Stomach (tissue), 9 donors: ENCODE measurements around the gene MCM3AP. TPM values are rescaled to one million over a fixed set of nuclear protein-coding genes. Genes with fewer than 3 reads are reported as not detected.

Experiments used
- DNase-seq, 2 donors: peaks; one replicate each; pipeline versions ENCODE4 v3.0.0 to v3.0.0-alpha.2; 2013 to 2019
- H3K27ac ChIP-seq, 5 donors: fragments of 200-600 bp in 4 of 5; sonication (generic) in 4 of 5; one replicate each; pipeline ENCODE4 v1.5.1; 2013 to 2019; ENCODE audit warnings: mild to moderate bottlenecking in 1 of 5, moderate library complexity in 1 of 5
- H3K27me3 ChIP-seq, 3 donors: fragments of 200-600 bp; sonication (generic); one replicate each; pipeline ENCODE4 v1.5.1; 2017 to 2019; ENCODE audit warnings: mixed run types in 1 of 3
- H3K36me3 ChIP-seq, 4 donors: fragments of 200-600 bp; sonication (generic); 1 replicate in 3 of 4; 2 replicates in 1 of 4; pipeline ENCODE4 v1.5.1; 2016 to 2019
- H3K4me1 ChIP-seq, 4 donors: fragments of 200-600 bp; sonication (generic); one replicate each; pipeline ENCODE4 v1.5.1; 2016 to 2019
- H3K4me3 ChIP-seq, 4 donors: fragments of 200-600 bp; sonication (generic) in 3 of 4; one replicate each; pipeline ENCODE4 v1.5.1; 2016 to 2019; ENCODE audit warnings: mild to moderate bottlenecking in 1 of 4
- H3K9me3 ChIP-seq, 4 donors: fragments of 200-600 bp; sonication (generic); one replicate each; pipeline ENCODE4 v1.5.1; 2016 to 2019
- EP300 ChIP-seq: sonication (generic); formaldehyde crosslinking; IDR thresholded peaks from one replicate; pipeline ENCODE4 v1.6.1; 2017; ENCODE audit warnings: antibody characterized with exemption
- POLR2A ChIP-seq, 4 donors: fragments of 450-650 bp; IDR thresholded peaks; one replicate each; pipeline ENCODE4 v1.6.1; 2016; ENCODE audit warnings: antibody characterized with exemption in 4 of 4, control low read depth in 2 of 4, mild to moderate bottlenecking in 1 of 4, moderate library complexity in 1 of 4
- POLR2AphosphoS5 ChIP-seq, 3 donors: sonication (generic); formaldehyde crosslinking; IDR thresholded peaks; one replicate each; pipeline ENCODE4 v1.6.1; 2016; ENCODE audit warnings: antibody characterized with exemption in 3 of 3
- WGBS, 5 donors: extraction: QIAGEN DNeasy Blood & Tissue Kit in 3 of 5; methylation state at CpG; one replicate each; pipeline versions ENCODE4 v1.1.5 to v1.1.7; 2013 to 2018; 5-methylcytosine and 5-hydroxymethylcytosine counted together
- intact Hi-C: fragments of 100-400 bp; cut with DNase I; formaldehyde crosslinking; loops from one replicate; pipeline ENCODE4 v1.15.1; 2023; ENCODE audit warnings: low total_unique reads
- polyA plus RNA-seq, 3 donors: library from polyadenylated mRNA; stranded (reverse); fragments of 200-250 nt; gene quantifications; one replicate each; pipeline ENCODE4 v1.2.3, GENCODE V29; 2013
- total RNA-seq, 5 donors: library from RNA; depleted of rRNA; stranded (reverse); fragments of >200 nt; gene quantifications; one replicate each; pipeline versions ENCODE4 v1.1.0 to v1.2.3, GENCODE V29; 2014 to 2016
- TF ChIP-seq, protein P1 (sequence below), 7 experiments: fragments of 450-650 bp in 4 of 7; fragments of 200-600 bp in 3 of 7; sonication (generic) in 3 of 7; IDR thresholded peaks; one replicate each; pipeline ENCODE4 v1.5.1; 2016 to 2019; ENCODE audit warnings: antibody characterized with exemption in 7 of 7, control low read depth in 2 of 7, mild to moderate bottlenecking in 1 of 7
- donor health status: healthy with polysubstance abuse.
- donor health status: Bipolar disorder and iron deficiency.
- donor health status: healthy.

MCM3AP gene
- total and polyA plus RNA-seq, 8 donors, result 18.9 to 555 (median 57.4) TPM

DNA sequence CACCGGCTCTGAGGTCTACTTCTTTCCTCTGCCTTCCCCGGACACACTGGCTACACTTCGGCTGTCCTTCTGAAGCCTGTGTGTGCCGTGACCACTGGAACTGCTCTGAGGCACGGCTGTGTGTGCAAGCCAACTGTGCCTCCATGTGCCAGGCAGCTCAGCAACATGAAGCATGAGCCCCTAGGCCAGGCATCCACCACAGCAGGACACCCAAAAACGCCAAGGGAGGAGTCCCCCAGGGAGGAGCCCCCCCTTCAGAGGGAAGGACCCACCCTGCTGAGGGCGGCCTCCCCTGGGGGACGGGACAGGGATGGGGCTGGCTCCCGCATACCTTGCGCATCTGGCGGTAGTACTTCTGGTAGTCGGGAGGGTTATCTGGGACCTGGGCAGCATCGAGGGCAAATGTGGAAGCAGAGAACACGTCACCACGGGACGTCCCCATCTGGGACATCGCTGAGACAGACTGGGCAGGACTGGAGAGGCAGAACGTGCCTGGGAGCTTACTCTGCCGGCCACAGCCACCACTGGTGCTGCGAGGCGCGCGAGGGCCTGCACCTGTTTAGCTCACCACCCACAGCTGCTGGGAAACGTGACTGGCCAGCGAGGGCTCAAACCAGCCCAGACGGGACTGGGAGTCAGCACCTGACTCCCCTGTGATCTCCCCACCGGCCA, 77.4 kb downstream of the MCM3AP start:
- WGBS, 5 donors, result 89 to 93% (median 93%) methylated on average over 16 to 27 of the region's 27 CpGs
- intact Hi-C loops, result no loop called here
- TF ChIP-seq, protein P1, sequence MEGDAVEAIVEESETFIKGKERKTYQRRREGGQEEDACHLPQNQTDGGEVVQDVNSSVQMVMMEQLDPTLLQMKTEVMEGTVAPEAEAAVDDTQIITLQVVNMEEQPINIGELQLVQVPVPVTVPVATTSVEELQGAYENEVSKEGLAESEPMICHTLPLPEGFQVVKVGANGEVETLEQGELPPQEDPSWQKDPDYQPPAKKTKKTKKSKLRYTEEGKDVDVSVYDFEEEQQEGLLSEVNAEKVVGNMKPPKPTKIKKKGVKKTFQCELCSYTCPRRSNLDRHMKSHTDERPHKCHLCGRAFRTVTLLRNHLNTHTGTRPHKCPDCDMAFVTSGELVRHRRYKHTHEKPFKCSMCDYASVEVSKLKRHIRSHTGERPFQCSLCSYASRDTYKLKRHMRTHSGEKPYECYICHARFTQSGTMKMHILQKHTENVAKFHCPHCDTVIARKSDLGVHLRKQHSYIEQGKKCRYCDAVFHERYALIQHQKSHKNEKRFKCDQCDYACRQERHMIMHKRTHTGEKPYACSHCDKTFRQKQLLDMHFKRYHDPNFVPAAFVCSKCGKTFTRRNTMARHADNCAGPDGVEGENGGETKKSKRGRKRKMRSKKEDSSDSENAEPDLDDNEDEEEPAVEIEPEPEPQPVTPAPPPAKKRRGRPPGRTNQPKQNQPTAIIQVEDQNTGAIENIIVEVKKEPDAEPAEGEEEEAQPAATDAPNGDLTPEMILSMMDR (IDR thresholded peaks at IDR 0.05), result no peak
- TF ChIP-seq POLR2AphosphoS5 (IDR thresholded peaks at IDR 0.05), result no peak
- no peak for TF ChIP-seq POLR2A (IDR thresholded peaks at IDR 0.05)
- TF ChIP-seq EP300, result no peak
- Histone ChIP-seq H3K27ac (no peak overlapping the region), H3K36me3 (peaks cover 47 to 100% (median 98%) of the 10 kb centered on the region in 4 donors), H3K4me3 (no peak overlapping the region), H3K4me1 (no peaks in the 10 kb centered on the region), H3K27me3 (no peaks in the 10 kb centered on the region), H3K9me3 (no peaks in the 10 kb centered on the region)
- no peak for DNase-seq

DNA sequence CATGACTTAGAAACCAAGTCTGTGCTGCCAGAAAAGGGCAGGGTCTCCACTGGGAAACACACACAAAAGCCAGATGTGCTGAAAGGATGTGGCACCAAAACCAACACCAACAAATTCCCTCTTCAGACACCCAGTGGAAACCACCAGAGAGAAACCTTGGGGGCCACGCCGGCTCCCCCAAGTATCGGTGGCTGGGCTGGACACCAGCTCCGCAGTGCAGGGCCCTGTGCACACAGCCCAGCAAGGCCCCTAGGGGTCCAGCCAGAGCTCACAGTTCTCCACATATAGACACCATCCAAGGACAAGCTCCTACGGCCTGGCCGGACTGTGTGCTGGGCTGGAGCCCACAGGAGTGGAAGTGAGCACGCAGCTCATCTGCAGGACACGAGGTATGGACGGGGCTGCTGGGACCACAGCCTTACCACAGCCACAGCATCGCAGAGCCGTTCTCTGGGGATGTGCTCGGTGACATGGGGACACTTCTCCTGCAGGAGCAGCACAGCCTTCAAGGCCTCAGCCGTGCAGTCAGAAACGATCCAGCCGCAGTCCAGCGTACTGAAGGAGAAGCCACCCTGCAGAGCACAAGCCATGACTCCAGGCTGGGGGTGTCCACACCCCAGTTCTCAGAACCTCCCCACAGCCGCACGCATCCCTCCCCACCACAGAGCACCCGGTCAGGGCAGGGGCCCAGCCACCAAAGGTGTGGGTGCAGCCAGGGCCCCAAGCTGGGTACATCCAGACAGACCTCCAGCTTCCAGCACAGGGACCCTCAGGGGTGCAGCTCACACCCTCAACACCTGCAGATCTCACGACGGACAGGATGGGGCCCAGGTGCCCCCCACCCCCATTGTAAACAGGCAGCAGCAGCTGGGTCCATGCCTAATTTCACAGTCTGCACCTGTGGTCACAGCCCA, 78.1 kb downstream of the MCM3AP start:
- intact Hi-C loops, result no loop called here
- H3K36me3 ChIP-seq, result peaks cover 43 to 100% (median 98%) of the 10 kb centered on the region in 4 donors
- H3K4me3 ChIP-seq, result no peak overlapping the region
- H3K27ac ChIP-seq, result no peak overlapping the region
- no peak for DNase-seq
- no peaks in the 10 kb centered on the region for H3K9me3 ChIP-seq
- TF ChIP-seq POLR2A (IDR thresholded peaks at IDR 0.05) (no peak), POLR2AphosphoS5 (IDR thresholded peaks at IDR 0.05) (no peak), EP300 (no peak)
- TF ChIP-seq, protein P1 (IDR thresholded peaks at IDR 0.05), result no peak
- 93 to 97% (median 95%) methylated on average over 11 to 21 of the region's 21 CpGs for WGBS, 5 donors
- H3K4me1 ChIP-seq, result no peaks in the 10 kb centered on the region
- H3K27me3 ChIP-seq, result no peaks in the 10 kb centered on the region

DNA sequence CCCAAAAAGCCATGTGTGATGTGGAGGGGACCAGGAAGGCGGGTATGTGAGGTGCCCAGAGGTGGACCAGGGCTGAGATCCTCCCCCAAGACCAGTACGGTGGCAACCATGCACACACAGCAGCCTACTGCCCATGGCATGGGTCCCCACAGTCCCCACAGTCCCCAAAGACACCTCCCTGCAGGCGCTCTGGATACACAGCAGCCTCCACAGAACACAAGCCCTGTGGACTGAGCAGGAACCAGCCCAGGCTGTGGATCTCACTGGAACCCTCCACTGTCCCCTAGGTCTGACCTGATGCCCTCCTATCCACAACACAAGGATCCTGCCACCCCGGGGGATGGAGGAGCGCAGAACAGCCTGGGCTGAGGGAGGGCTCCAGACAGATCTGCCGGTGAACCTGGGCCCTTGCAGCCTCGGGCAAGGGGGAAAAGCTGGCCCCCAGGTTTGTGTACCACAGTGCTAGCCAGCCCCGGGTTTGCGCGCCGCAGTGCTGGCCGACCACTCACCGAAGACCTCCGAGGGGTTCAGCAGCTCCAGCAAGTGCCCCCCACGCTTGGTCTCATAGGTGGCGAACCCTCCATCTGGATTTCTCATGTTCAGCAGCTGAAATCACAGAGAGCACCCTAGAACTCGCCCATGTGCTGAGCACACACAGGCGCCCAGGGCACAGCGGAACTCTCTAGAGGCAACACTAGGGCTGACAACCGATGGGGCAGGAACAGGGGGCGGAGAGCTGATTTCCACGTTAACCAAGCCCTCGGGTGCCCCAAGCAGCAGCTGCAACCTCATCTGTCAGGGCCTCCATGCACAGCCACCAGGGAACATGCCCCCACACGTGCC, 79.0 kb downstream of the MCM3AP start:
- intact Hi-C loops, result no loop called here
- Histone ChIP-seq H3K4me3 (no peak overlapping the region), H3K4me1 (no peaks in the 10 kb centered on the region), H3K36me3 (peaks cover 43 to 98% (median 89%) of the 10 kb centered on the region in 4 donors), H3K9me3 (no peaks in the 10 kb centered on the region), H3K27ac (no peak overlapping the region), H3K27me3 (no peaks in the 10 kb centered on the region)
- no peak for DNase-seq
- WGBS, 5 donors, result 91 to 97% (median 93%) methylated on average over 17 to 24 of the region's 24 CpGs
- no peak for TF ChIP-seq EP300
- no peak for TF ChIP-seq POLR2AphosphoS5 (IDR thresholded peaks at IDR 0.05)
- TF ChIP-seq POLR2A (IDR thresholded peaks at IDR 0.05), result no peak
- TF ChIP-seq, protein P1 (IDR thresholded peaks at IDR 0.05), result no peak

DNA sequence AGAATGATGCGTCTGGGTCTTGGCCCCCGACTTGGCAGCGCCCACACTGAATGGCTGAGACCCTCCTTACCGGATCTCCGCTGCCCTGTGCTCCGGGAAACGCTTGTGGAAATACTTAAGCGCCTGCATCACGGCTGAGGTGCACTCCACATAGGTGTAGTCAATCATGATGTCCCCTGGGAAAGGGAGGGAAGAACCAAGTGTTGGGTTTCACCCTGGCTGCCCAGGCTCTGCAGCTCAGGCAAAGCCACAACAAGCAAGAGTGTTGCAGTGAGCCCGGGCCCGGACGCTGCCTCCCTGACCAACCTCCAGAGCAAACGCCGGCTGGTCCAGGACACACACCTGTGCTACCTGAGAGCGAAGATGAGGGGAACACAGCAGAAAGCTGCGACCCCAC, 79.6 kb downstream of the MCM3AP start:
- intact Hi-C loops, result no loop called here
- Histone ChIP-seq H3K36me3 (peaks cover 43 to 94% (median 86%) of the 10 kb centered on the region in 4 donors), H3K4me1 (no peaks in the 10 kb centered on the region), H3K9me3 (no peaks in the 10 kb centered on the region), H3K27me3 (no peaks in the 10 kb centered on the region), H3K4me3 (no peak overlapping the region), H3K27ac (no peak overlapping the region)
- TF ChIP-seq EP300, result no peak
- TF ChIP-seq POLR2A (IDR thresholded peaks at IDR 0.05), result no peak
- WGBS, 5 donors, result 87 to 95% (median 93%) methylated on average over 14 to 16 of the region's 16 CpGs
- DNase-seq, result no peak
